Neuron (in vitro differentiated cells): Measurements from ENCODE around the gene LRPAP1.

ENCODE experiments used
- H2AFZ ChIP-seq: one replicate; pipeline ENCODE4 v1.6.1; 2013; ENCODE audit warnings: low read depth, mild to moderate bottlenecking, inconsistent platforms, low read length, moderate library complexity
- H3K27me3 ChIP-seq: one replicate; pipeline ENCODE4 v1.6.1; 2013; ENCODE audit warnings: low read length; ENCODE audit not compliant: insufficient read depth
- H3K36me3 ChIP-seq: one replicate; pipeline ENCODE4 v1.6.1; 2013; ENCODE audit warnings: low read length; ENCODE audit not compliant: insufficient read depth
- H3K4me1 ChIP-seq: one replicate; pipeline ENCODE4 v1.6.1; 2013; ENCODE audit warnings: low read length; ENCODE audit not compliant: insufficient read depth
- H3K4me3 ChIP-seq: 2 replicates; pipeline ENCODE4 v1.5.1; 2013; ENCODE audit warnings: mild to moderate bottlenecking, low read length, moderate library complexity
- H3K9me3 ChIP-seq: one replicate; pipeline ENCODE4 v1.6.1; 2013; ENCODE audit warnings: low read length

LRPAP1 gene

GRCh38 chr4:3495204-3495975, 36.8 kb downstream of the LRPAP1 start:
- H3K27me3 ChIP-seq = no peaks in the 10 kb centered on the region
- H3K4me3 ChIP-seq = no peak overlapping the region

DNA sequence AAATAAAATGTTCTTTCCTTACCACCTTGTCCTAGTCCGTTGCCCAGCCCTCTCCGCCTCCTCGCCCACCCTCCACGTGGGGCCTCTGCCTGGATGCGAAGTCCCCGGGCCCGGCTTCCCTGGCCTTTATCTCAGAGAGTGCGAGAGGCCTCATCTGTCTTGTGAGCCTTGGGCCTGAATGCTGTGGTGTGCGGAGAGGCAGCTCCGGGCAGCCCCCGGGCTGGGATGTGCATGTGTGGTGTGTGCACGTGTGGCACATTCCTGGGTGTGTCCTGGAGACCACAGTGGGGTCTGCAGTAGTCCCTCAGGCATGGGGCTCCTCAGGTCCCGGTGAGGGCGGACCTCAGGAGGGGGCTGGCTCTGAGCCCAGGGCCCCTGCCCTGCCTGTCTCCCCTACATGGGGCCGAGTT, 37.8 kb downstream of the LRPAP1 start:
- Histone ChIP-seq H3K27me3 (no peaks in the 10 kb centered on the region), H3K4me1 (peaks cover 17% of the 10 kb centered on the region), H3K36me3 (no peaks in the 10 kb centered on the region), H2AFZ (no peak overlapping the region), H3K4me3 (no peak overlapping the region), H3K9me3 (no peaks in the 10 kb centered on the region)

More at GRCh38 chr4:3495204-3495975, 36.8 kb downstream of the LRPAP1 start:
- H3K4me1 ChIP-seq = peaks cover 17% of the 10 kb centered on the region
- no peaks in the 10 kb centered on the region for H3K9me3 ChIP-seq
- no peaks in the 10 kb centered on the region for H3K36me3 ChIP-seq
- H2AFZ ChIP-seq = no peak overlapping the region

DNA sequence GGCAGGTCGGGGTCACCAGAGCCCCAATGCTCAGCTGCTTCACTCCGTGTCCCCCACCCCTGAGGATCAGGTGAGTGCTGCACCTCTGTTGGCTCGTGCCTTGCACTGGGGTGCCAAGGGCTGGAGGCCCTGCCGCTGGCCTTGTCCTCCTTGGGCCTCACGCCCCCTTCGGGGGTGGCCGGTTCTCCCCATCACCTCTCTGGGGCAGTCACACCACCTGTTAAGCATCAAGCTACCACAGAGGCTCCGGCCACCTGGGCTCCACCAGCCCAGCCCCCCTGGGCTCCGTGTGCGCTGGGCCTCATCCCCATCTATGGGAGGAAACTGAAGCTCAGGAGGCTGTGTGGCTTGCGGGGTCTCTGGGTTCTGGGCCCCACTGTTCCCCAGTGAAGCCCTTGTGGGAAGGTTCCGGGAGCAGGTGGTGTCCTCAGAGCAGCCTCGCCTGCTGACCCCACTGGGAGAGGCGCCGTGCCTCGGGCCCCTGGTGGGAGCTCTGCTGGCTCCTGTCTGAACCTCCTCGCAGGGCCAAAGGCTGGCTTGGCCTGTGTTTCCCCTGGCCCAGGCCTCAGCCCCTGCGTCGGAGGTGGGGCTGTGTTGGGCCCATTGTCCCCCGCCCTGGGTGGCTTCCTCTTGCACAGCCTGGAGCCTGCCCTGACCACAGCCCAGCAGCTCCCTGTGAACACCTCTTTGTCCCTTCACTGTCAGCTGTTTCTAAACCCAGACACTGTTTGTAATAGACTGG, 38.3 kb downstream of the LRPAP1 start:
- H3K9me3 ChIP-seq = no peaks in the 10 kb centered on the region
- H3K27me3 ChIP-seq = no peaks in the 10 kb centered on the region
- no peaks in the 10 kb centered on the region for H3K36me3 ChIP-seq
- H3K4me3 ChIP-seq = no peak overlapping the region
- H2AFZ ChIP-seq = no peak overlapping the region
- H3K4me1 ChIP-seq = peaks cover 17% of the 10 kb centered on the region

GRCh38 chr4:3492741-3493719, 39.2 kb downstream of the LRPAP1 start:
- no peak overlapping the region for H3K4me3 ChIP-seq
- no peaks in the 10 kb centered on the region for H3K27me3 ChIP-seq
- no peaks in the 10 kb centered on the region for H3K36me3 ChIP-seq
- H3K4me1 ChIP-seq = peaks cover 17% of the 10 kb centered on the region
- no peak overlapping the region for H2AFZ ChIP-seq
- no peaks in the 10 kb centered on the region for H3K9me3 ChIP-seq

DNA sequence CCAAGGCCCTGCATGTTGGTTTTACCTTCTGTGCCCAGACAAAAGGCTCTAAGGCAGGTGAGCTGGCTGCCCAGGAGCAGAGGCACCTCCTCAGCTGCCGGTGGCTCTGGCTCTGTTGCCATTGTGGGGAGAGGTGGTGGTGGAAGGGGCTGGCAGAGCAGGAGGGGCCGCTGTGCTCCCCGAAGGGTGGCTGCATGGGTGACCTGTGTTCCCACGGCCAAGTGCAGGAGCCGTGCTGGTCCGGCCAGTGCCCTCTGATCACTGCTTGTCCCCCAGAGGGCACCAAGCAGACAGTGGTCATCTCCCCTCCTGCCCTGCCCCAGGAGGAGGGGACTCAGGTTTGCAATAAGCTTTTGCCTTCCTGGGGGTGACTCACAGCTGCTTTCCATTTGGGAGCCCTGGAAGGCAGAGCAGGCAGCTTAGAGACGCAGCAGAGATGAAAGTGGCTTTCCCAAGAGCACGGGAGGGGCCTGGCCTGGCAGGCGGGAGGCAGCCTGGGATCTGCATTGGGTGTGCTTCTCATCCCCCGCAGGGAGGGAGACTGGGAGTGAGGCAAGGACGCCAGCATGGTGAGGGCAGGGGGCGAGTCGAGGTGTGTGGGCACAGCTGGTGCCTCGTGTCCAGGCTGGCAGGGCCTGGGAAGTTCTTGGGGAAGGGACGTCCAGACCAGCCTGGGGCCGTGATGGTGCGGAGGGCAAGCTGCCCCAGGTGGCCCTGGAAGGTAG, 40.4 kb downstream of the LRPAP1 start:
- H3K4me1 ChIP-seq = peaks cover 25% of the 10 kb centered on the region
- no peaks in the 10 kb centered on the region for H3K36me3 ChIP-seq
- H2AFZ ChIP-seq = no peak overlapping the region
- H3K9me3 ChIP-seq = no peaks in the 10 kb centered on the region
- H3K4me3 ChIP-seq = no peak overlapping the region
- H3K27me3 ChIP-seq = no peaks in the 10 kb centered on the region

- Histone ChIP-seq H3K4me1 (peaks cover 37% of the 10 kb centered on the region), H3K9me3 (no peaks in the 10 kb centered on the region), H3K4me3 (no peak overlapping the region), H3K27me3 (peaks cover 3% of the 10 kb centered on the region), H3K36me3 (no peaks in the 10 kb centered on the region), H2AFZ (no peak overlapping the region)
Measured at GRCh38 chr4:3489451-3489962, 42.7 kb downstream of the LRPAP1 start.

- no peaks in the 10 kb centered on the region for H3K36me3 ChIP-seq
- H3K4me3 ChIP-seq = no peak overlapping the region
- peaks cover 4% of the 10 kb centered on the region for H3K27me3 ChIP-seq
- no peaks in the 10 kb centered on the region for H3K9me3 ChIP-seq
- H2AFZ ChIP-seq = no peak overlapping the region
- H3K4me1 ChIP-seq = peaks cover 35% of the 10 kb centered on the region
Measured at GRCh38 chr4:3488820-3489219, 43.4 kb downstream of the LRPAP1 start.

DNA sequence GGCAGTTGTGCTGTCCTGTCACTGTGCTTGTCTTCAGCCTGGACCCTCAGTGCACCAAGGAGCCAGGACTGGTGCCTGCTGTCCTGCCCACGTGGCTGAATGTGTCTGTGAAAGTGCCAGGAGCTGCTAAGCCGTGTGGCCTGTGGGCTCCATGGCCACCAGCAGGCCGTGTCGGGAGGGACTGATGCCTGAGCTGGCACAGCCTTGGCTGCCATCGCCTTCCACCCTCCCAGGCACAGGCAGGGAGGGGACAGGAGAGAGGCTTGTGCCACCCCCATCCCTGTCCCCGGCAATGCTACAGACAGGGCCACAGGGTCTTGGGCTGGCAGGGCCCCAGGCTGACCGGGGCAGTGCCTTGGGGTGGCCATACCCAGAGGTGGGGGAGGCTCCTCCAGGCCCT, 44.4 kb downstream of the LRPAP1 start:
- Histone ChIP-seq H3K9me3 (no peaks in the 10 kb centered on the region), H2AFZ (no peak overlapping the region), H3K4me1 (peaks cover 32% of the 10 kb centered on the region), H3K36me3 (no peaks in the 10 kb centered on the region), H3K27me3 (peaks cover 4% of the 10 kb centered on the region), H3K4me3 (no peak overlapping the region)

DNA sequence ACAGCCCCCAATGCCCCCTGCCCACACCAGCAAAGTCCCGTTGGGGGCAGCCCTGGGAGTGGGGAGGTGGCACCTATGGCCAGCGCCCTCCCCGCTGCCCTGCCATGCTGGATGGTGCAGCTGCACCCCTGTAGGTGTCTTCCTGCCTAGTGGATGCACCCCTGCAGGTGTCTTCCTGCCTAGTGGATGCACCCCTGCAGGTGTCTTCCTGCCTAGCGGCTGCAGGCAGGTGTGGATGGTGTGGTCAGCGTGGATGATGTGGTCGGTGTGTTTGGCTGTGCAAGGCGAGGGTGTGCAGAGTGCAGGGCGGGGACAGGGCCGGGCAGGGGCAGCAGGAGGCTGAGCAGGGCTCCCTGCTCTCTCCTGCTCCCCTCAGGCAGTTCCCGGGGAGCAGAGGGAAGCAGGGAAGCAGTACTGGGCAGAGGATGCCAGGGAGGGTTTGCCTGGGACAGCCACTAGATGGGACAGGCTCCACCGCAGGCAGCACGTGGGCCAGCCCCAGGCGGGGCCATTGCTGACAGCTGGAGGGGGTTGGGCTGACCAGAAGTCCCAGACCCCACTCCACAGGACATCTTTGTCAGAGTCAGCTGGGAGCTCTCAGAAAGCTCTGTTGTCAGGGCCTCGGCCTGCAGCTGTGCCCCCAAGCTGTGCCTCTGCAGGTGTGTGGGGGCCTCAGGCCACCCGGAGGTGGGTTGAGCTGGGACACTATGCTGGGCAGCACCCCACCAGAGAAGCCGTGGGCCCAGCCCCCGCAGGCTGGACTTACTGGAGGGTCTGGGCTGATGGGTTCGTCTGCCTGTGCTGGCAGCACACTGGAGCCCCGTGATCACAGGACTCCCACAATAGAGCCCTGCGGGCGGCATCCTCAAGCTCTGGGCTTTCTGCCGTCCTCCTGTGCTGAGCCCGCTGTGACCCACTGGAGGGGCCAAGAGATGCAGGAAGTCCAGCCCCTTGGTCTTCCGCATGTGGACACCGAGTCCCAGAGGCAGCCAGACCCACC, 45.4 kb downstream of the LRPAP1 start:
- Histone ChIP-seq H3K27me3 (peaks cover 4% of the 10 kb centered on the region), H3K4me3 (no peak overlapping the region), H2AFZ (no peak overlapping the region), H3K36me3 (no peaks in the 10 kb centered on the region), H3K4me1 (peaks cover 33% of the 10 kb centered on the region), H3K9me3 (no peaks in the 10 kb centered on the region)

- Histone ChIP-seq H3K27me3 (peaks cover 4% of the 10 kb centered on the region), H3K4me1 (peaks cover 42% of the 10 kb centered on the region), H3K4me3 (no peak overlapping the region), H3K9me3 (no peaks in the 10 kb centered on the region), H2AFZ (no peak overlapping the region), H3K36me3 (no peaks in the 10 kb centered on the region)
Measured at GRCh38 chr4:3485886-3486540, 46.2 kb downstream of the LRPAP1 start.
